GM18870 (cell line): Measurements from ENCODE around the gene MEGF11.
"Not testable (repeated sequence)": the region's sequence is repeated elsewhere in the genome, so short reads cannot be mapped to it uniquely, and the experiment has no call there.

Source experiments
- ATAC-seq: cut with Tn5 transposase; IDR thresholded peaks from one replicate; pipeline ENCODE4 v1.9.1; 2021; ENCODE audit warnings: moderate library complexity; ENCODE audit not compliant: unreplicated experiment

The MEGF11 gene

GRCh38 chr15:66017000-66017399 lies 236.6 kb downstream of the MEGF11 start:
- no peak for ATAC-seq

GRCh38 chr15:66016199-66016598 lies 237.4 kb downstream of the MEGF11 start:
- ATAC-seq: no peak

- ATAC-seq: no peak
Observed at GRCh38 chr15:66014635-66015182, 238.8 kb downstream of the MEGF11 start.

- no peak for ATAC-seq
Observed at GRCh38 chr15:66014022-66014421, 239.5 kb downstream of the MEGF11 start.

- no peak for ATAC-seq
Observed at GRCh38 chr15:66008940-66009562, 244.5 kb downstream of the MEGF11 start.

GRCh38 chr15:66007663-66008262 lies 245.8 kb downstream of the MEGF11 start:
- no peak for ATAC-seq

- ATAC-seq: no peak
Observed at GRCh38 chr15:66006986-66007385, 246.6 kb downstream of the MEGF11 start.

GRCh38 chr15:66004618-66005262 lies 248.8 kb downstream of the MEGF11 start:
- ATAC-seq: no peak

- ATAC-seq: not testable (repeated sequence)
Observed at GRCh38 chr15:66003129-66003528, 250.4 kb downstream of the MEGF11 start.

- ATAC-seq: no peak
Observed at GRCh38 chr15:66001717-66002426, 251.7 kb downstream of the MEGF11 start.

GRCh38 chr15:66001042-66001441 lies 252.5 kb downstream of the MEGF11 start:
- no peak for ATAC-seq

- no peak for ATAC-seq
Observed at GRCh38 chr15:65998486-65998885, 255.1 kb downstream of the MEGF11 start.

- no peak for ATAC-seq
Observed at GRCh38 chr15:65996901-65997300, 256.6 kb downstream of the MEGF11 start.

GRCh38 chr15:65994832-65995231 lies 258.7 kb downstream of the MEGF11 start:
- no peak for ATAC-seq

GRCh38 chr15:65993762-65994161 lies 259.8 kb downstream of the MEGF11 start:
- ATAC-seq: no peak

- ATAC-seq: no peak
Observed at GRCh38 chr15:65993236-65993635, 260.3 kb downstream of the MEGF11 start.

GRCh38 chr15:65991721-65992483 lies 261.6 kb downstream of the MEGF11 start:
- ATAC-seq: no peak

- no peak for ATAC-seq
Observed at GRCh38 chr15:65990298-65990981, 263.1 kb downstream of the MEGF11 start.

GRCh38 chr15:65987100-65987499 lies 266.4 kb downstream of the MEGF11 start:
- ATAC-seq: no peak

- no peak for ATAC-seq
Observed at GRCh38 chr15:65986416-65986815, 267.1 kb downstream of the MEGF11 start.
